ENCODE measurements around the gene MRPS7. TPM values are rescaled to one million over a fixed set of nuclear protein-coding genes. Genes with fewer than 3 reads are reported as not detected.

MRPS7 gene
- polyA plus RNA-seq, 2 of the 4 experiments (the other 2 are of a cell fraction): 144 to 163 TPM

- TF ChIP-seq RAD21 (conservative IDR thresholded peaks at IDR 0.05 in 1 of 2, IDR thresholded peaks at IDR 0.05 in 1 of 2) (0 out of 5 replicates have a peak, but pooled peaks of 1 of the 2 experiments have one; percentile 24), CTCF (IDR thresholded peaks at IDR 0.05) (0 out of 3 replicates have a peak, but pooled peaks have one; percentile 7), HES2 (IDR thresholded peaks at IDR 0.05) (no peak), JUN (IDR thresholded peaks at IDR 0.05) (peak in 1 of 2 experiments; percentile 44; a peak in 1 of 5 replicates), TP53 (CRISPR knock-in tag; IDR thresholded peaks at IDR 0.05) (no peak), POLR2A (IDR thresholded peaks at IDR 0.05; ENCODE audit: low read length) (peak; percentile 7; the same call in 1 of the 2 replicates), EP300 (IDR thresholded peaks at IDR 0.05) (no peak), GATA3 (IDR thresholded peaks at IDR 0.05; ENCODE audit: borderline replicate concordance) (peak; percentile 44; the same call in 1 of the 2 replicates), CEBPB (IDR thresholded peaks at IDR 0.05) (no peak)
- no peak overlapping the region for H3K4me3 ChIP-seq
- ATAC-seq (peak in 1 of 2 experiments; percentile 33; a peak in 3 of 6 replicates), FAIRE-seq (no peak), DNase-seq (ENCODE audit: low read depth in 1 of 2, low spot score in 1 of 2) (peak in 1 of 2 experiments; percentile 68)
- H3K9me3 ChIP-seq: no peaks in the 10 kb centered on the region
- peaks cover 30% of the 10 kb centered on the region for H3K4me1 ChIP-seq
- ChIA-PET CTCF (interaction anchor here (0.6 to 8.4 kb wide), 11 partner anchors 15 to 208 kb away, joined by 3 to 110 read pairs (median 3); partner anchors contain the start of gene GRB2), POLR2A (interaction anchor here (0.9 kb wide), 1 partner anchor 138 kb away, joined by 3 read pairs; the partner anchor contains the start of gene GRB2)
- 59% methylated on average over 14 of the region's 14 CpGs for WGBS (ENCODE audit: missing lambda C conversion rate)
- no peak overlapping the region for H3K4me2 ChIP-seq
- no peak overlapping the region for H3K27ac ChIP-seq
These were observed 5.9 kb downstream of the MRPS7 start for GRCh38 chr17:75267411-75268232.

- peak overlapping the region; percentile 95 for H3K4me2 ChIP-seq
- TF ChIP-seq FOSL2 (IDR thresholded peaks at IDR 0.05) (no peak), FOSL2 (CRISPR knock-in tag; IDR thresholded peaks at IDR 0.05) (peak; percentile 2; the same call in 1 of the 2 replicates), RAD21 (conservative IDR thresholded peaks at IDR 0.05 in 1 of 2, IDR thresholded peaks at IDR 0.05 in 1 of 2) (no peak), NR3C1 (IDR thresholded peaks at IDR 0.05) (no peak)
- ChIA-PET CTCF (interaction anchor here (0.6 to 8.4 kb wide), 31 partner anchors 9 to 308 kb away, joined by 3 to 110 read pairs (median 11); partner anchors contain the start of genes GGA3, GRB2, MRPS7 and SLC25A19), POLR2A (interaction anchor here (0.6 to 3.5 kb wide), 7 partner anchors 8 to 136 kb away, joined by 4 to 86 read pairs (median 6); partner anchors contain the start of genes GGA3, GRB2, MRPS7 and SLC25A19)
- FAIRE-seq (no peak), ATAC-seq (peak in 1 of 2 experiments; percentile 9; a peak in 3 of 6 replicates), DNase-seq (ENCODE audit: low read depth in 1 of 2, low spot score in 1 of 2) (no peak)
- WGBS (ENCODE audit: missing lambda C conversion rate): 46% methylated on average over 6 of the region's 6 CpGs
- peaks cover 26% of the 10 kb centered on the region for H3K4me1 ChIP-seq
- peak overlapping the region; percentile 95 to 96 for H3K27ac ChIP-seq
- no peaks in the 10 kb centered on the region for H3K9me3 ChIP-seq
- H3K4me3 ChIP-seq: peak overlapping the region; percentile 93
These were observed 8.2 kb downstream of the MRPS7 start for GRCh38 chr17:75269844-75270217.

- Histone ChIP-seq H3K27ac (peak overlapping the region; percentile 95 to 96), H3K9me3 (no peaks in the 10 kb centered on the region), H3K4me2 (peak overlapping the region; percentile 95), H3K4me3 (peak overlapping the region; percentile 93), H3K4me1 (peaks cover 26% of the 10 kb centered on the region)
- ChIA-PET POLR2A (interaction anchor here (0.8 to 3.5 kb wide), 16 partner anchors 9 to 398 kb away, joined by 3 to 86 read pairs (median 4); partner anchors contain the start of genes FDXR, GGA3, GRB2 and MRPS7), CTCF (interaction anchor here (0.5 to 8.4 kb wide), 69 partner anchors 10 to 347 kb away, joined by 3 to 110 read pairs (median 4); partner anchors contain the start of genes GGA3, GRB2, MRPS7 and SLC25A19)
- ATAC-seq: peak; percentile 74 to 78
- no peak for FAIRE-seq
- 8% methylated on average over 38 of the region's 47 CpGs for WGBS (ENCODE audit: missing lambda C conversion rate)
- peak; percentile 87 to 88 for DNase-seq (ENCODE audit: low read depth in 1 of 2, low spot score in 1 of 2)
- TF ChIP-seq HES2 (IDR thresholded peaks at IDR 0.05) (no peak), JUN (IDR thresholded peaks at IDR 0.05) (no peak; a peak in 1 of 5 replicates), HOXB13 (CRISPR knock-in tag; IDR thresholded peaks at IDR 0.05; ENCODE audit: low read depth) (no peak), ATOH8 (CRISPR knock-in tag; IDR thresholded peaks at IDR 0.05; ENCODE audit: low read depth) (no peak), REST (IDR thresholded peaks at IDR 0.05) (no peak), MAZ (IDR thresholded peaks at IDR 0.05; ENCODE audit: borderline replicate concordance, low read depth, low read length) (0 out of 2 replicates have a peak, but pooled peaks have one; percentile 29), NPAS2 (CRISPR knock-in tag; IDR thresholded peaks at IDR 0.05; ENCODE audit: borderline replicate concordance) (no peak), ZSCAN20 (CRISPR knock-in tag; IDR thresholded peaks at IDR 0.05) (no peak), ZNF302 (CRISPR knock-in tag; IDR thresholded peaks at IDR 0.05) (no peak), NR3C1 (IDR thresholded peaks at IDR 0.05) (no peak), ESRRA (IDR thresholded peaks at IDR 0.05; ENCODE audit: borderline replicate concordance, low read length) (no peak), JUNB (IDR thresholded peaks at IDR 0.05) (no peak), HOXB5 (CRISPR knock-in tag; IDR thresholded peaks at IDR 0.05) (no peak)
These were observed 8.7 kb downstream of the MRPS7 start for GRCh38 chr17:75270218-75270965.
